Mesodermal cell (in vitro differentiated cells): Measurements from ENCODE around the gene MEP1A.
"Not testable (repeated sequence)": the region's sequence is repeated elsewhere in the genome, so short reads cannot be mapped to it uniquely, and the experiment has no call there.

Source experiments
- H3K27ac ChIP-seq: 2 replicates; pipeline ENCODE4 v1.7.0; 2013; ENCODE audit warnings: mild to moderate bottlenecking, low read depth, low read length, moderate library complexity; ENCODE audit not compliant: severe bottlenecking
- H3K36me3 ChIP-seq: 2 replicates; pipeline ENCODE4 v1.7.1; 2013; ENCODE audit warnings: mild to moderate bottlenecking, low read length, moderate library complexity; ENCODE audit not compliant: control insufficient read depth, insufficient read depth
- H3K4me1 ChIP-seq: one replicate; pipeline ENCODE4 v1.7.1; 2013; ENCODE audit warnings: mild to moderate bottlenecking, low read length; ENCODE audit not compliant: insufficient read depth, control insufficient read depth, poor library complexity, severe bottlenecking
- H3K4me3 ChIP-seq: 2 replicates; pipeline ENCODE4 v1.7.0; 2013; ENCODE audit warnings: low read length, control low read depth, mild to moderate bottlenecking; ENCODE audit not compliant: insufficient read depth, poor library complexity, severe bottlenecking; ENCODE audit errors: extremely low read depth
- H3K9me3 ChIP-seq: 2 replicates; pipeline ENCODE4 v1.7.1; 2013; ENCODE audit warnings: mild to moderate bottlenecking, low read length, moderate library complexity; ENCODE audit not compliant: control insufficient read depth
- WGBS, 2 experiments: methylation state at CpG; one replicate each; pipeline ENCODE4 v1.1.5; 2013; ENCODE audit warnings: missing lambda C conversion rate in 2 of 2; ENCODE audit not compliant: insufficient coverage in 2 of 2; 5-methylcytosine and 5-hydroxymethylcytosine counted together

The MEP1A gene

DNA sequence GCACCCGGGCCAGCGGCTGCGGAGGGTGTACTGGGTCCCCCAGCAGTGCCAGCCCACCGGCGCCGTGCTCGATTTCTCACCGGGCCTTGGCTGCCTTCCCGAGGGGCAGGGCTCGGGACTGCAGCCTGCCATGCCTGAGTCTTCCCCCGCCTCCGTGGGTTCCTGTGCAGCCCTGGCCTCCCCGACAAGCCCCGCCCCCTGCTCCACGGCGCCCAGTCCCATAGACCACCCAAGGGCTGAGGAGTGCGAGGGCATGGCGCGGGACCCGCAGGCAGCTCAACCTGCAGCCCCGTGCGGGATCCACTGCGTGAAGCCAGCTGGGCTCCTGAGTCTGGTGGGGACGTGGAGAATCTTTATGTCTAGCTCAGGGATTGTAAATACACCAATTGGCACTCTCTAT lies 18.5 kb upstream of the MEP1A start:
- H3K4me3 ChIP-seq, H3K36me3 ChIP-seq, H3K27ac ChIP-seq, H3K9me3 ChIP-seq, H3K4me1 ChIP-seq: not testable (repeated sequence)
- WGBS, 2 experiments, result 96 to 100% methylated on average over 12 to 15 of the region's 24 CpGs

DNA sequence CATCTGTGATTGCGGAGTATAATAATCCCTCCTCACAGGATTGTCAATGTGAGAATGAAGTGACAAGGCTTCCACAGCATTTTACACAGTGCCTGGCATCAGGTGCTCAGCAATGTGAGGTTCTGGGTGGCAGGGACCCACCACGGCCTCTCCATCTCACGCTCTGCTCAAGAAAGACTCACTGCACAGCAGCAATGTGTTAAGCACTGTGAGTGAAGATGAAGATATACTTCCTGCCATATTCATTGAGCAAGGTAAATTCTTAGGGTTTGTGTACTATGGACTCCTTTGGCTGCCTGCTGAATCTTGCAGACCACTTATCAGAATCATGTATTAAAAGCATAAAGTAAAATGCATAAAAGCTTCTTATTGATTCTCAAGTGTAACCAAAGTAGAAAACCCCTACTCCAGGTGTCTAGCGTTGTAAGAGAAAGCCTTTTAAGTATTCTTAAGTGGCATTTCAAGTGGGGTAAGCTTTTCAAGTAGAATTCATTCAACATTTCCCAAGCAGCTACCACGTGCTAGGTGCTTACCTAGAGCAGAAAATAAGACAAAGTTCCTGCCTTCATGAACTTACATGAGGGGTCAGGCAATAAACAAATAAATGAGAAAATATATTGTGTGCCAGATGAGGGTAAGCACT lies 17.0 kb upstream of the MEP1A start:
- Histone ChIP-seq H3K9me3 (no peaks in the 10 kb centered on the region), H3K36me3 (no peaks in the 10 kb centered on the region), H3K27ac (no peak overlapping the region), H3K4me1 (no peaks in the 10 kb centered on the region), H3K4me3 (no peak overlapping the region)
- 95 to 100% methylated on average over 2 to 4 of the region's 5 CpGs for WGBS, 2 experiments

DNA sequence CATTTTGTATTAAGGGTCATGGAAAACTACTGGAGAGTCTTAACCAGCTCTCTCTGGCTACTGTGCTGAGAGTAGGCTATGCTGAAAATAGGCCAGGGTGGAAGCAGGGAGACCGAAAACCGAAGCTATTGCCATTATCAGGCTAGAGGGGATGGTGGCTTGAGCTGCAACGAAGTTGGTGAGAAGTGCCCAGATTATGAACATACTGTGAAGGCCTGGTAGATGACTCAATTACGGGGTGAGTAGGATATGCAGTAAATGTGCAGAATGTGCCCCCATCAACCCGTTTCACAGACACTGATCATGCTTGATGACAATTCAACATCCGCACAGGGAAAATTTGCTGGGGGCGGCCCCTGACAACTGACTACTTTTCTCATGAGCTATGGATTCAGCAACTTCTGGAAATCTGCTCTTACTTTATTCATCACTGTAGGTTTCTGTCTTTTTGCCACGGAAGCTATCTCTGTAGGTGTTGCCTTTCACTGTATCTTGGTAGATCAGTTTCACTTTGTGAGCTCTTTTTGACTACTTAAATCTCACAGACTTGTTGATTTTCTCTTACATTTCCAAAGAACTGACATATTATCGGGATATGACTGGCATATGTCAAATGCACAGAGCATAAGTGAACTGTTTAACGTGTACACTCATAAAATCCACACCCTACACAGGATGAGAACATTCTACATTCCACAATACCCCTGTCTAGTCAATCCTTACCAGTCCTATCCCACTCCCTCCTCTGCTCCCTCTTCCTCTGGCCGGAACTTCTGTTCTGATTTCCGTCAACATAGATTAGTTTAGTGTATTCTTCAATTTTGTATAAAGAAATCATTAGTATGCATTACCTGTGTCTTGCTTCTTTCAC lies 15.5 kb upstream of the MEP1A start:
- Histone ChIP-seq H3K36me3 (no peaks in the 10 kb centered on the region), H3K9me3 (no peaks in the 10 kb centered on the region), H3K4me3 (no peak overlapping the region), H3K4me1 (no peaks in the 10 kb centered on the region), H3K27ac (no peak overlapping the region)
- 94 to 97% methylated on average over 8 to 9 of the region's 12 CpGs for WGBS, 2 experiments

DNA sequence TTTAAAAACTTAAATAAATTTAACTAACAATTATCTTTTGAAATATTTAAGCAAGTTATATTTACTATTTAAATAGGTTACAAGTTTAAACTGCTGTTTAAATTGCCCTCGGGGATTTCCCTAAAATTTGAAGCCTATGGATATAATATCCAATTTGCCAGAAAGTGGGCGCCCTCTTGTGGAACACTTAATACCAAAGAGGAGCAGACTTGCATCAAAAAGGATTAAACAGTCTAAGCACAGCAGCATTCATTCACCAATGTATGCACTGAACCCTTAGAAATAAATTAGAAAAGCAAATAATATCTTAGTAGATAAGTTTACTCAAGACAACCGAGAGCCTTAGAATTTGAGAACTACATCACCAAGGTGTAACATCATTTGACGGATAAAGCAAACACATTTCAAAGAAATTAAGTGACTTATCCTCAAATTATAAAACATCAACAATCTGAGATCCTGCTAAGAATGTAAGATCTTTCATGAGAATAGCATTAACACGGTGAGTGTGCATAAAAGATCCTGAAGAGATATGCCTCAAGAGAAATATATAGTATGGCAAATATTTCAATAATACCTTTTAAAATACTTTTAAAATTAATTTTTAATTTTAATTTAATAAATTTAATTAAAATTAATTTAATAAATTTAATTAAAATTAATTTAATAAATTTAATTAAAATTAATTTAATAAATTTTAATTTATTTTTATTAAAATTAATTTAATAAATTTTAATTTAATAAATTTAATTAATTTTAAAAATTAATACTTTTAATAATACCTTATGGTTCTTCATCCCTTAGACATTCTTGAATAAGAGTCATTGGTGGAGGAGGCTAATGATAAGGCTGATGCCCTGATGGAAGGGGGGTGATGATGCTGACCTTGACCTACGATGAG lies 11.5 kb upstream of the MEP1A start:
- no peaks in the 10 kb centered on the region for H3K9me3 ChIP-seq
- H3K4me1 ChIP-seq, result no peaks in the 10 kb centered on the region
- H3K36me3 ChIP-seq, result no peaks in the 10 kb centered on the region
- no peak overlapping the region for H3K4me3 ChIP-seq
- H3K27ac ChIP-seq, result no peak overlapping the region
- WGBS, 2 experiments, result 50 to 92% methylated on average over 1 to 2 of the region's 6 CpGs

DNA sequence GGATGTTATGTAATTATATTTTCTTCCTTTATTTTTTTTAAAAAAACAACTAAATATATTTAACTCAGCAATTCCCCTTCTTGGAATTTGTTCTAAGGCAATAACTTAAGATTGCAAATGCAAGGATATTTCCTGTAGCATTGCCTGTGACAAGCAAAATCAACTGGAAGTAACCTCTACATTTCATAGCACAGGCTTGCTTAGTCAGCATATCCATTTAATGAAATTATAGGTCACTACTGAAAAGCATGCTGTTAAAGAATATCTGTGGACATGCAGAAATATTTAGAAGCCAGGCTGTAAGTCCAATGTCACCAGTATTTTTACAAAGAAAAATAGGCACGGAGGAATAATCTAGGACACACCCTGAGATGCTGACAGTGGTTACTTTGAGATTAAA lies 8.7 kb upstream of the MEP1A start:
- no peaks in the 10 kb centered on the region for H3K4me1 ChIP-seq
- no peak overlapping the region for H3K4me3 ChIP-seq
- H3K36me3 ChIP-seq, result no peaks in the 10 kb centered on the region
- no CpG with 5 or more reads among the region's 1 CpG for WGBS, 2 experiments
- no peak overlapping the region for H3K27ac ChIP-seq
- H3K9me3 ChIP-seq, result no peaks in the 10 kb centered on the region

DNA sequence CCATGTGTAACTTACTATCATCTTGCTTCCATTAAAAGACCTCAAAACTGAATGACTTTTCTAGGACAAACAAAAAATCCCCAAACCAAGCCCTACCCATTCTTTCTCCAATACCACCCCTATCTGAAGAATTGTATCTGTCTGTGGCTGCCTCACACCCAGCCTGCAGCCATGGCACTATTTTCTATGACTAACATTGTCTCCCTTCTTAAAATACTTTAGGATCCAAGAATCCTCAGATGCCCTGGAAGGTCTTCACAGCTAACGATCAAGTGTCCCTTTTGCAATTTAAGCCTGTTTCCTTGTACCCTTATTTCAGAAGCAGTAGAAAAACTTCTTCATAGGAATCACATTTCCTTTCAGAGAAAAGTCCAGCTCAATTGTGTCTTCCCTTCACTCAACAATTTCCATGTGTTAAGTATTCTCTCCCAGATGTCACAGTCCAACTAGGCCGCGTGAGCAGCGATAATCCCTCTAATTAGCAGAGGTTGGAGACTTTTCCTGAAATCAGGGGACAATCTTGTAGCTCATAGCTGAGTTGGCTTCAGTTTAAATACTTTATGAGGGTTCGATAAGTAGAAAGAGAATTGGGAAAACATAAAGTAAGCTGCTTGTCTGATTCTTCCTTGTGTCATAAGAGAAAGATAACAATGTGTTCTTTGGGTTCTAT lies 5.2 kb upstream of the MEP1A start:
- WGBS, 2 experiments, result 87 to 95% methylated on average over 5 of the region's 5 CpGs
- no peaks in the 10 kb centered on the region for H3K36me3 ChIP-seq
- no peaks in the 10 kb centered on the region for H3K9me3 ChIP-seq
- H3K27ac ChIP-seq, result no peak overlapping the region
- H3K4me1 ChIP-seq, result no peaks in the 10 kb centered on the region
- no peak overlapping the region for H3K4me3 ChIP-seq

DNA sequence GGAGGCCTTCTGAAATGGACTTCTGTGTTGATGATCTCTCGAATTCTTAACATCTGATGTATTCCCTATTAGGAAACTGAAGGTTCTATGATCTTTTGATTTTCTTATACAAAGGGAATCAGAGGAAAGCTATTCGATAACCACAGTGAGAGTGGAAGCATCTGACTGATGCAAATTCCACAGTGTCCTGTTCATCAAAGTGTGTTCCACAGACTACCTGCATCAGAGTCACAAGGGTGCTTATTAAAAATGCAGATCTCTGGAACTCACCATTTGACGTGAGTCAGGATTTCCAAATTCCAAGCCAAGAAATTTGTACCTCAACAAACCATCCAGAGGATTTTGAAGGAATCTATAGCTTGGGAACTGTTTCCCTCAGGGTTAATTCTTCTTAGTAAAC lies 4.4 kb upstream of the MEP1A start:
- Histone ChIP-seq H3K4me3 (no peak overlapping the region), H3K9me3 (no peaks in the 10 kb centered on the region), H3K4me1 (peaks cover under 1% of the 10 kb centered on the region), H3K36me3 (no peaks in the 10 kb centered on the region), H3K27ac (no peak overlapping the region)
- 100% methylated on average over 1 to 2 of the region's 3 CpGs for WGBS, 2 experiments

DNA sequence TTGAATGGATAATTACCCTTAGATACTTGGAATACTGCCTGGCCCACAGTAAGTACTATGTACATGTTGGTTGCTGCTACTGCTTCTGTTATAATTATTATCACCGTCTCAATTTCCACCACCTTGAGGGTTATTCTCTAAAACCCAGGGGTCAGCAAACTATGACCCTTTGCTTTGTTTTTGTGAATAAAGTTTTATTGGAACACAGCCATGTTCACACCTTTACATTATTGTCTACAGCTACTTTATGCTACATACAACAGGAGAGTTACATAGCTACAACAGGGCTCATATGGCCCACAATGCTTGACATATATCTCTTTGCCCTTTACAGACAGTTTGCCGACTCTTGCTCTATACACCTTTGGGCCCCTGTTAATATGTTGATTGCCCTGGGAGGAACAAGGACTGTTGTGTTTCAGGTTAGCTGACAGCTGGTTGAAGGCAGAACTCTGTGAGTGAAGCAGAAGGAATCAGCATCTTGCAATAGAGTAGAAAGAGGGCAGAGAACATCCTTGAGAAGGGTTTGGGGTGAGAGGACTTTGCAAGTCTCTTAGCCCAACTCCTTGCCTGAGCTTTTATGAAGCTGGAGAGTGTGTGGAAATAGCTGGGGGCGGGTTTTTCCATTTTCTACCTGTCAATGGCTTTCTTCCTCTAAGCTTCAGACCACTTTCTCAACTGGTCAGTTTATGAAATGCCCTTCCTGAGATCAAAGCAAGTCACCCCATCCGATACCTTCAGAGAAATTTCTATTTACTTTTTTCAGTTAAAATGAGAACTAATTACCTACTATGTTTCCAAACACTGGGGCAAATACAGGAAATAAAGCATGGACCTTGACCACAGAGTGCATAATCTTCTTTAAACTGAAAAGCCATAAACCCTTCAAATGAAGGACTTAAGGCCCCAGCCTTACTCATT lies 3.5 kb upstream of the MEP1A start:
- Histone ChIP-seq H3K4me1 (peaks cover 5% of the 10 kb centered on the region), H3K4me3 (no peak overlapping the region), H3K36me3 (no peaks in the 10 kb centered on the region), H3K27ac (no peak overlapping the region), H3K9me3 (no peaks in the 10 kb centered on the region)
- WGBS, 2 experiments, result 89% methylated on average over 1 of the region's 4 CpGs; no CpG with 5 or more reads in 1 of the 2 experiments

DNA sequence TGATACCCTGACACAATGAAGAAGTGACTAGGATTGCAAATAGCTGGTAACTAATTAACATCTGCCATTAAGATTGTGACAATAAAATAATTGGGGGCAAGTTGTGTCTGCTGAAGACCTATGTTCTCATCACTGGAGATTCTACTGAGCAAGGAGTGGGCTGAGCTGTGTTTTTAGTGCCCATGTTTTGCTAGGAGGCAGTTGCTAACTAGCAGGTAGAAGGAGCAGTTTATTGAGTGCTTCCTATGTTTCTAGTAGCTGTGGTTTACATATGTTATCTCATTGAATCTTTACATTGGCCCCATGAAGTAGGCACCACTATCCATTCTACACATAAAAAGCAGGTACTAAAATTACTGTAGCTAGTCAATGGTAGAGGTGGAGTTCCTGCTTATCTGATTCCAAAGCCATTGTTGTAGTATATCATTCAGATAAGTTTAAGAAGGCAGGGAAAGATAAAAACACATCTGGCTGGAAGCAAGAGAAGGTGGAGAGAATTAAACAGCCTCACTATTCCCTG lies 2.8 kb upstream of the MEP1A start:
- peaks cover 5% of the 10 kb centered on the region for H3K4me1 ChIP-seq
- no peaks in the 10 kb centered on the region for H3K36me3 ChIP-seq
- H3K9me3 ChIP-seq, result no peaks in the 10 kb centered on the region
- H3K27ac ChIP-seq, result no peak overlapping the region
- no peak overlapping the region for H3K4me3 ChIP-seq
